GM10248 (cell line): ENCODE results near the gene PHRF1.

Experiments
- CTCF ChIA-PET: fragments of 300-600 bp; sonication (Branson Sonifier 250); formaldehyde crosslinking; extraction: SDS; loops from one replicate; lab custom pipeline; 2021; ENCODE audit warnings: antibody characterized with exemption; lab: Yijun Ruan, JAX
- POLR2A ChIA-PET: fragments of 350-650 bp; sonication (Branson Sonifier 250); formaldehyde crosslinking; extraction: SDS; loops from one replicate; lab custom pipeline; 2020; ENCODE audit warnings: antibody characterized with exemption; lab: Yijun Ruan, JAX
- DNase-seq: peaks from one replicate; pipeline ENCODE4 v3.0.0; 2012; ENCODE audit errors: extremely low spot score
- TF ChIP-seq, protein P1 (sequence below): IDR thresholded peaks from 2 replicates; pipeline ENCODE4 v1.5.1; 2012; ENCODE audit warnings: mild to moderate bottlenecking, low read depth; ENCODE audit errors: extremely low read depth, missing control alignments, control extremely low read depth

The PHRF1 gene

DNA sequence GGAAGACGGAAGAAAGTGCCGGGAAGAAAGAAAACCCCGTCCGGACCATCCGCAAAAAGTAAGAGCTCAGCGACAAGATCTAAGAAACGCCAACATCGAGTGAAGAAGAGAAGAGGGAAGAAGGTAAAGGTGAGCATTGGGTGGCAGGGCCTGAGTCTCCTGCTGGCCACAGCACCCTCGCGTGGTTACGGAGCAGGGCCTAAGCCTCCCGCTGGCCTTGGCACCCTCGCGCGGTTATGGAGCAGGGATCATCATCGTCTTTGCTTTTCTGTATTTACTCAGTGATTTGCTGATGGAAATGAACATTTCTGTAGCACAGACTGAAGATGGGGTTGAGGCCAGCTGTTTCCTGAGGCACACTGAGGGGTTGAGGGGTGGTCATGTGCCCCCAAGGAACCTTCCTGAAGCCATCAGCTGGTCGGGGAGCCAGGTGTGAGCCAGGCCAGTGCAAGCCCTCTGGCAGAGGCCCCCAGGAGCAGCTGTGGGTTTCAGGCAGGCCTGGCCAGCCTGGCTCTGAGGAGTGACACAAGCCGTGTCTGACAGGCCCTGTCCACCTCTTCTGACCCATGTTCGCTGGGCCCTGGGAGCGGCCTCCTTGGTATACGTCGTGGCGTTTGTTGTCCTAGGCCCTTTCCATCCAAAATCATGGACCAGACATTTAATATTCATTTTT, 25.4 kb downstream of the PHRF1 start:
- CTCF ChIA-PET, result no interaction called here
- no peak for DNase-seq
- POLR2A ChIA-PET, result no interaction called here
- TF ChIP-seq, protein P1, sequence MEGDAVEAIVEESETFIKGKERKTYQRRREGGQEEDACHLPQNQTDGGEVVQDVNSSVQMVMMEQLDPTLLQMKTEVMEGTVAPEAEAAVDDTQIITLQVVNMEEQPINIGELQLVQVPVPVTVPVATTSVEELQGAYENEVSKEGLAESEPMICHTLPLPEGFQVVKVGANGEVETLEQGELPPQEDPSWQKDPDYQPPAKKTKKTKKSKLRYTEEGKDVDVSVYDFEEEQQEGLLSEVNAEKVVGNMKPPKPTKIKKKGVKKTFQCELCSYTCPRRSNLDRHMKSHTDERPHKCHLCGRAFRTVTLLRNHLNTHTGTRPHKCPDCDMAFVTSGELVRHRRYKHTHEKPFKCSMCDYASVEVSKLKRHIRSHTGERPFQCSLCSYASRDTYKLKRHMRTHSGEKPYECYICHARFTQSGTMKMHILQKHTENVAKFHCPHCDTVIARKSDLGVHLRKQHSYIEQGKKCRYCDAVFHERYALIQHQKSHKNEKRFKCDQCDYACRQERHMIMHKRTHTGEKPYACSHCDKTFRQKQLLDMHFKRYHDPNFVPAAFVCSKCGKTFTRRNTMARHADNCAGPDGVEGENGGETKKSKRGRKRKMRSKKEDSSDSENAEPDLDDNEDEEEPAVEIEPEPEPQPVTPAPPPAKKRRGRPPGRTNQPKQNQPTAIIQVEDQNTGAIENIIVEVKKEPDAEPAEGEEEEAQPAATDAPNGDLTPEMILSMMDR, result no peak

DNA sequence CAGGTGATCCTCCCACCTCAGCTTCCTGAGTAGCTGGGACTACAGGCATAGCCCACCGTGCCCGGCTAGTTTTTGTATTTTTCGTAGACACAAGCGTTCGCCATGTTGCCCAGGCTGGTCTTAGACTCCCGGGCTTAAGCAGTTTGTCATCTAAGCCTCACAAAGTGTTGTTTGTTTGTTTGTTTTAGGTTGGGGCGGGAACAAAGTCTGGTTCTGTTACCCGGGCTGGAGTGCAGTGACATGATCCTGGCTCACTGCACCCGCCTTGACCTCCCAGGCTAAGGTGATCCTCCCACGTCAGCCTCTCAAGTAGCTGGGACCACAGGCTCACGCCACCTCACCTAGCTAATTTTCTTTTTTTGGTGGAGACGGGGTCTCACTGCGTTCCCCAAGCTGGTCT, 26.9 kb downstream of the PHRF1 start:
- POLR2A ChIA-PET, result no interaction called here

DNA sequence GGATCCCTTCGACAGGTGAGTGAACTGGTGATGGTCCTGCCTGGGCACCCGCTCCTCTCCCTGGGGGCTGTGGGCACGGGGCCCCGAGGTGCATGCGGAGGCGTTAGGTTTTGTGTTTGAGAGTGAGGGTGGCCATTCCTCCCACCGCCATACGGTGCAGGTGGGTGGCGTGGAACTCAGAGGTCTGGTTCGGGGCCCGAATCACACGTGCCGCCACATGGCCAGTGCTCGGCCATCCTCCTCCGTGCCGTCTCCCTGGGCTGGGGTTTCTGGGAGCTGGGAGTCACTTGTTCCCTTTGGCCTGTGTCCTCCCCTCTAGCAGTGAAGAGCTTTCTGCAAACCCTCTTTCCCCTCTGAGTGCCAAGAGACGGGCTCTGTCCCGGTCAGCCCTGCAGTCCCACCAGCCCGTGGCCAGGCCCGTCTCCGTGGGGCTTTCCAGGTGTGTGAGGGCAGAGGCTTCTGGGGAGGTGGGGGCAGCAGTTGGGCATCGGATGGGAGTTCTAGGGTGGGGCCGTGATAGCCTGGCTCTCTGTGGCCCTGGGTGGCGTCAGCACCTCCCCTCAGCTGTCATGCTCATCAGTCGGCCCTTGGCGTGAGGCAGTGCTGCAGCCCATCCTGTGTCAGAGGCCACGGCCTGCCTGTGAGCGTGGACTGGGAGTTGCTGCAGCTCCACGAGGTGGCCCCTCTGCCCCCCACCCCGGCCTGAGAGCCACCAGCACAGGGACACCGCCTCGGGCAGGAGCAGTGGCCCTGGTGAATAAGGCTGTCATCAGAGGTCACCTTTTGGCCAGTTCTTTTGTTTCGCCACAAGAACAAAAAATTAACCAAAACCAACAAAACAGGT, 29.2 kb downstream of the PHRF1 start:
- ChIA-PET CTCF (no interaction called here), POLR2A (no interaction called here)
- TF ChIP-seq, protein P1, result no peak
- no peak for DNase-seq

More for the DNA sequence above, 26.9 kb downstream of the PHRF1 start:
- DNase-seq, result no peak
- TF ChIP-seq, protein P1, result no peak
- CTCF ChIA-PET, result no interaction called here

DNA sequence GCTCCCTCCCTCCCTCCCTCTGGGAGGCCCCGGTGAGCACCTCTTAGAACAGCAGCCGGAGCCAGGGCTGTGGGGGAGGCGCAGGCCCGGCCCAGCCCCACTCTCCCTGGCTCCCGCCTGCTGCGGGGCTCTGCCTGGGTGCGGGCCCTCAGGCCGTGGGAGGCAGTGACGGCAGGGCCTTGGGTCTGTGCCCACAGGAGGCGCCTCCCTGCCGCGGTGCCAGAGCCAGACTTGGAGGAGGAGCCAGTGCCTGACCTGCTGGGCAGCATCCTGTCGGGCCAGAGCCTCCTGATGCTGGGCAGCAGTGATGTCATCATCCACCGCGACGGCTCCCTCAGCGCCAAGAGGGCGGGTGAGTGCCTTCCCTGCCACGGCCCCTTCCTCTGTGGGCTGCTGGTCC, 30.0 kb downstream of the PHRF1 start:
- CTCF ChIA-PET, result interaction anchor here (0.6 to 1.0 kb wide), 2 partner anchors 31 to 116 kb away, joined by 3 read pairs; no protein-coding TSS in a partner anchor
- POLR2A ChIA-PET, result no interaction called here
- TF ChIP-seq, protein P1, result no peak
- no peak for DNase-seq

DNA sequence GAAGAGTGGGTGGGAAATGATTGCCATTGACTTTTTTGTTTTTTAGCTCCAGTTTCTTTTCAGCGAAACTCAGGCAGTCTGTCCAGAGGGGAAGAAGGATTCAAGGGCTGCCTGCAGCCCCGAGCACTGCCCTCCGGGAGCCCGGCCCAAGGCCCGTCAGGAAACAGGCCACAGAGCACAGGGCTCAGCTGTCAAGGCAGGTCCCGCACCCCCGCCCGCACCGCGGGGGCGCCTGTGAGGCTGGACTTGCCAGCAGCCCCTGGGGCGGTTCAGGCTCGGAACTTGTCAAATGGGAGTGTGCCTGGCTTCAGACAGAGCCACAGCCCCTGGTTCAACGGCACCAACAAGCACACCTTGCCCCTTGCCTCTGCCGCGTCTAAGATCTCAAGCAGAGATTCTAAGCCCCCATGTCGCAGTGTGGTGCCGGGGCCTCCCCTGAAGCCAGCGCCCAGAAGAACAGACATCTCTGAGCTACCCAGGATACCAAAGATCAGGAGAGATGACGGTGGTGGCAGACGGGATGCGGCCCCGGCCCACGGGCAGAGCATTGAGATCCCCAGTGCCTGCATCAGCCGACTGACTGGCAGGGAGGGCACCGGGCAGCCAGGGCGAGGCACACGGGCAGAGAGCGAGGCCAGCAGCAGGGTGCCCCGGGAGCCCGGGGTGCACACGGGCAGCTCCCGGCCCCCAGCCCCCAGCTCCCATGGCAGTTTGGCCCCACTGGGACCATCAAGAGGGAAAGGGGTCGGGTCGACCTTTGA, 30.9 kb downstream of the PHRF1 start:
- ChIA-PET POLR2A (no interaction called here), CTCF (interaction anchor here (0.6 to 1.2 kb wide), 4 partner anchors 18 to 116 kb away, joined by 3 to 4 read pairs (median 3); no protein-coding TSS in a partner anchor)
- no peak for DNase-seq
- TF ChIP-seq, protein P1, result no peak
